Vagina (tissue), 2 donors: ENCODE data around the gene TMEM266. TPM values are rescaled to one million over a fixed set of nuclear protein-coding genes. Genes with fewer than 3 reads are reported as not detected.
A peak's percentile ranks its signal among the peaks of the same experiment; 100 is the strongest.

Source experiments
- DNase-seq, 2 donors: peaks; one replicate each; pipeline ENCODE4 v3.0.0-alpha.2; 2017; ENCODE audit errors: extremely low spot score in 2 of 2
- H3K27ac ChIP-seq: fragments of 200-600 bp; sonication (generic); one replicate; pipeline ENCODE4 v1.5.1; 2019
- H3K27me3 ChIP-seq: fragments of 200-600 bp; sonication (generic); one replicate; pipeline ENCODE4 v1.5.1; 2019
- H3K36me3 ChIP-seq, 2 donors: fragments of 200-600 bp; sonication (generic); one replicate each; pipeline ENCODE4 v1.5.1; 2017 to 2019
- H3K4me1 ChIP-seq: fragments of 200-600 bp; sonication (generic); one replicate; pipeline ENCODE4 v1.5.1; 2019
- H3K4me3 ChIP-seq, 2 donors: fragments of 200-600 bp; sonication (generic); 1 replicate in 1 of 2; 2 replicates in 1 of 2; pipeline ENCODE4 v1.5.1; 2016 to 2019
- H3K9me3 ChIP-seq: fragments of 200-600 bp; sonication (generic); one replicate; pipeline ENCODE4 v1.5.1; 2019
- POLR2A ChIP-seq, 2 donors: fragments of 450-650 bp; IDR thresholded peaks; one replicate each; pipeline ENCODE4 v1.6.1; 2017; ENCODE audit warnings: antibody characterized with exemption in 2 of 2, mild to moderate bottlenecking in 2 of 2, moderate library complexity in 2 of 2
- POLR2AphosphoS5 ChIP-seq, 2 donors: sonication (generic); formaldehyde crosslinking; IDR thresholded peaks; one replicate each; pipeline ENCODE4 v1.9.0; 2017; ENCODE audit warnings: antibody characterized with exemption in 2 of 2, mild to moderate bottlenecking in 2 of 2, low read depth in 1 of 2; ENCODE audit not compliant: insufficient read depth in 1 of 2
- intact Hi-C: fragments of 100-400 bp; cut with DNase I; formaldehyde crosslinking; loops from one replicate; pipeline ENCODE4 v1.15.1; 2023
- total RNA-seq: library from RNA; depleted of rRNA; stranded (reverse); fragments of >200 nt; gene quantifications from one replicate; pipeline ENCODE4 v1.2.3, GENCODE V29; 2016
- TF ChIP-seq, protein P1 (sequence below), 3 experiments: fragments of 450-650 bp in 2 of 3; fragments of 200-600 bp in 1 of 3; sonication (generic) in 1 of 3; IDR thresholded peaks; one replicate each; pipeline ENCODE4 v1.5.1; 2017 to 2019; ENCODE audit warnings: antibody characterized with exemption in 3 of 3, mild to moderate bottlenecking in 2 of 3, moderate library complexity in 2 of 3

The TMEM266 gene
- total RNA-seq, 1 donor from 2014 or later = not detected

DNA sequence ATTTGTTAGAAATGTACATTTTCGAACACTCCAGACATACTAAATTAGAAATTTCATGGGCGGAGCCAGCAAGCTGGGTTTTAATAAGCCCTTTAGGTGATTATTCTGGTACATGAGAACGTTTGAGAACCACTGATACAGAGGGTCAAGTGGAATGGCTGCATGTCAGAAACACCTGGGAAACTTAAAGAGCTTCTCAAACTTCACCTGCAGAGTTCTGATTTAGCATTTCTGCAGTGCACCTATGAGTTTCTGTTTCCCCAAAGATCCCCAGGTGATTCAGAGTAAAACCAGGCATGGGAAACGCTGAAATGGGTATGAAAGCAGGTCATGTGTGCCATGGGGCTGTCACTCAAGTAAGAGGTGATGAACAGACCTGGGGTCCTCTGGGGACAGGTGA is 68.1 kb downstream of the TMEM266 start:
- Histone ChIP-seq H3K27me3 (no peaks in the 10 kb centered on the region), H3K27ac (no peak overlapping the region), H3K4me1 (no peaks in the 10 kb centered on the region), H3K9me3 (no peaks in the 10 kb centered on the region), H3K36me3 (no peaks in the 10 kb centered on the region), H3K4me3 (no peak overlapping the region)
- TF ChIP-seq POLR2AphosphoS5 (IDR thresholded peaks at IDR 0.05; ENCODE audit: insufficient read depth in 1 of 2, low read depth in 1 of 2) (no peak), POLR2A (IDR thresholded peaks at IDR 0.05) (no peak)
- TF ChIP-seq, protein P1, sequence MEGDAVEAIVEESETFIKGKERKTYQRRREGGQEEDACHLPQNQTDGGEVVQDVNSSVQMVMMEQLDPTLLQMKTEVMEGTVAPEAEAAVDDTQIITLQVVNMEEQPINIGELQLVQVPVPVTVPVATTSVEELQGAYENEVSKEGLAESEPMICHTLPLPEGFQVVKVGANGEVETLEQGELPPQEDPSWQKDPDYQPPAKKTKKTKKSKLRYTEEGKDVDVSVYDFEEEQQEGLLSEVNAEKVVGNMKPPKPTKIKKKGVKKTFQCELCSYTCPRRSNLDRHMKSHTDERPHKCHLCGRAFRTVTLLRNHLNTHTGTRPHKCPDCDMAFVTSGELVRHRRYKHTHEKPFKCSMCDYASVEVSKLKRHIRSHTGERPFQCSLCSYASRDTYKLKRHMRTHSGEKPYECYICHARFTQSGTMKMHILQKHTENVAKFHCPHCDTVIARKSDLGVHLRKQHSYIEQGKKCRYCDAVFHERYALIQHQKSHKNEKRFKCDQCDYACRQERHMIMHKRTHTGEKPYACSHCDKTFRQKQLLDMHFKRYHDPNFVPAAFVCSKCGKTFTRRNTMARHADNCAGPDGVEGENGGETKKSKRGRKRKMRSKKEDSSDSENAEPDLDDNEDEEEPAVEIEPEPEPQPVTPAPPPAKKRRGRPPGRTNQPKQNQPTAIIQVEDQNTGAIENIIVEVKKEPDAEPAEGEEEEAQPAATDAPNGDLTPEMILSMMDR (IDR thresholded peaks at IDR 0.05) = no peak
- intact Hi-C loops = no loop called here
- no peak for DNase-seq

DNA sequence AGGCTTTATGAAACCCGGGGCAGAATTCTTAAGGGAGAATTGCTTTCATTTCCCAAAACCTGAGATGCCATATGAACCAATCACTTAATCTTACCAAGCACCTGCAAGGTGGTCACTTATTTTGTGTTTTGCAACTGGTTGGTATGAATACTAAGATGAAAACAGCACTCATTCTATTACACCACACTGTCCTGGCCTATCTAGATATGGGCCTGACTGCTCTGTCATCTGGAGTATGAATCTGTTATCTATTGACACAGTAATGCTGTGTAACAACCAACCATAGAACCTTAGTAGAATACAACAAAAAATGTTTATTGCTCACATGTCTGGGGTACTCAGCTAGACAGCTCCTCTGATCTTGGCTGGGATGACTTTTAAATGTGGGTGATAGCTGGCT is 74.8 kb downstream of the TMEM266 start:
- Histone ChIP-seq H3K27ac (no peak overlapping the region), H3K4me3 (no peak overlapping the region), H3K9me3 (no peaks in the 10 kb centered on the region), H3K27me3 (no peaks in the 10 kb centered on the region), H3K36me3 (no peaks in the 10 kb centered on the region), H3K4me1 (peaks cover 6% of the 10 kb centered on the region)
- TF ChIP-seq, protein P1 (IDR thresholded peaks at IDR 0.05) = no peak
- TF ChIP-seq POLR2A (IDR thresholded peaks at IDR 0.05) (no peak), POLR2AphosphoS5 (IDR thresholded peaks at IDR 0.05; ENCODE audit: insufficient read depth in 1 of 2, low read depth in 1 of 2) (no peak)
- DNase-seq = no peak
- intact Hi-C loops = no loop called here

DNA sequence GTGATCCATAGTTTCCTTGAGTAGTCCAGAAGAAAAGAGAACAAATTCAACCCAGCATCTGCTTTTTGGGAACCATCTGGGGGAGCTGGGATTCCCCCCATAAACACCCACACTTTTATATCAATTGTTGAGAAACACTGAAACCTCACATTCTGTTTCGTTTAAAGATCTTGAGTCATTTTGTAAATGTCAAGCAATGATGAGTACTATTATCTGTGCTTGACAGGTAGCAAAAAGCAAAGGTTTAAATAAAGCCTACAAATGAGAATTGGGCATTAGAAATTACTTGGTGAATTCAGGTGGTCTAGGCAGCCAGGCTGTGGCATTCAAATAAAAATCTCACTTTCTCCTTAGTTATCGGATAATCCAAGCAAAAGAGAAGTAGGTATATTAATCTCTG is 75.7 kb downstream of the TMEM266 start:
- no peak for TF ChIP-seq POLR2A (IDR thresholded peaks at IDR 0.05)
- TF ChIP-seq, protein P1 (IDR thresholded peaks at IDR 0.05) = no peak
- no peak overlapping the region for H3K27ac ChIP-seq
- no peaks in the 10 kb centered on the region for H3K9me3 ChIP-seq
- H3K4me3 ChIP-seq = no peak overlapping the region
- H3K27me3 ChIP-seq = no peaks in the 10 kb centered on the region
- no peak for DNase-seq
- intact Hi-C loops = no loop called here
- H3K36me3 ChIP-seq = no peaks in the 10 kb centered on the region
- H3K4me1 ChIP-seq = peaks cover 13% of the 10 kb centered on the region

DNA sequence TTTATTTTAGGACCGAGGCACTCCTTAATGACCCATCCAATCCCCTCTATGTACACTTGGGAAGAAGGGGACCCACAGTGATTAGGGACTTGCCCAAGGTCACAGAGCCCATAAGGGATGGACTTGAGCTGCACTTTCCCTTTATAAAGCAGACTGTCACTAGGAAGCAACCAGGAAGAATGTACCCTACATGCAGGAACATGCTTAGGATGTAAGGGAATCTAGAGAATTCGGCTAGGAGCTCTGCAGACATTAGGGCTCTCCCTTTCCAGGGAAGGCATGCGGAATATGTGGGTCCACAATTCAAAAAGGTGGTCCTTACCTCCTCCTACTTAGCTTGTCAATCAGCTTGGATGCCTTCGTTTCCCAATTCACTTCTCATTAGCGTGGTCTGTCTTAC is 78.7 kb downstream of the TMEM266 start:
- Histone ChIP-seq H3K27ac (no peak overlapping the region), H3K4me3 (no peak overlapping the region), H3K36me3 (no peaks in the 10 kb centered on the region), H3K4me1 (peaks cover 13% of the 10 kb centered on the region), H3K27me3 (no peaks in the 10 kb centered on the region), H3K9me3 (no peaks in the 10 kb centered on the region)
- DNase-seq = no peak
- intact Hi-C loops = no loop called here
- TF ChIP-seq POLR2A (IDR thresholded peaks at IDR 0.05) (no peak), POLR2AphosphoS5 (IDR thresholded peaks at IDR 0.05; ENCODE audit: insufficient read depth in 1 of 2, low read depth in 1 of 2) (no peak)
- TF ChIP-seq, protein P1 (IDR thresholded peaks at IDR 0.05) = no peak

DNA sequence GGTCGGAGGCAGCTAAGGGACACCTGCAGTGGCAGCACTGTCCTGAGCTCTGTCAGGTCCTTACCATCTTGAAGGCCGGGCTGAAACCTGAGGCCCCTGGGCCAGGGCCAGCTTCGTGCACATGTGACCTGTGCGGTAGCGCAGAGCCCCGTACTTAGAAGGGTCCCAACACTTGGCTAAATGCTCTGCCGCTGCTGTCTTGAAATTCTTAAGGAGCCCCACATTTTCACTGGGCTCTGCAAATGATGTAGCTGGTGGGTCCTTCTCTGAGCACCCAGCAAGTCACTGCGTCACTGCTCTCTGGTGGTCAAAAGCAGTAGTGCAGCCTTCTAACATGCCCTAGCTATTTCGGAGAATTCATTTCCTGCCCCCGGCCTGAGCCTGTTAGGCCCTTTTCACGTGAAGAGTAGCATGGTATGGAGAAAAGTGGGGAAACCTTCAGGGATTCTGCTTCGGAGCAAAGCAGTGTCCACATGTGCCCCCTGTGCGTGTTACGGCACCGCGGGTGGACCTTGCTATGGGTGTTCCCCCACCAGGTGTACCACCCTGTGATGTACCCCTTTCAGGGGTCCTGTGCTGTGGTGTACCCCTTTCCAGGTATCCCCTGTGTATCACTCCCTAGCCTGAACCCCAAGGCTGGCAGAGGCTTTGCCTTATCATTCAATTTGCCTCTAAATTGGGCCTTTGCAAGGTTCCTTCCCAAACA is 79.7 kb downstream of the TMEM266 start:
- Histone ChIP-seq H3K27me3 (no peaks in the 10 kb centered on the region), H3K4me3 (no peak overlapping the region), H3K27ac (no peak overlapping the region), H3K9me3 (no peaks in the 10 kb centered on the region), H3K4me1 (peaks cover 13% of the 10 kb centered on the region), H3K36me3 (no peaks in the 10 kb centered on the region)
- TF ChIP-seq POLR2AphosphoS5 (IDR thresholded peaks at IDR 0.05; ENCODE audit: insufficient read depth in 1 of 2, low read depth in 1 of 2) (no peak), POLR2A (IDR thresholded peaks at IDR 0.05) (no peak)
- TF ChIP-seq, protein P1 (IDR thresholded peaks at IDR 0.05) = peak; percentile 54 to 79 (median 73)
- intact Hi-C loops = no loop called here
- no peak for DNase-seq
